GM21526 (cell line): ENCODE measurements around the gene FAM43A.
A peak's percentile ranks its signal among the peaks of the same experiment; 100 is the strongest.

Experiments used
- ATAC-seq: cut with Tn5 transposase; IDR thresholded peaks from one replicate; pipeline ENCODE4 v1.9.1; 2021; ENCODE audit warnings: moderate library complexity; ENCODE audit not compliant: unreplicated experiment, low FRiP score

The FAM43A gene, protein sequence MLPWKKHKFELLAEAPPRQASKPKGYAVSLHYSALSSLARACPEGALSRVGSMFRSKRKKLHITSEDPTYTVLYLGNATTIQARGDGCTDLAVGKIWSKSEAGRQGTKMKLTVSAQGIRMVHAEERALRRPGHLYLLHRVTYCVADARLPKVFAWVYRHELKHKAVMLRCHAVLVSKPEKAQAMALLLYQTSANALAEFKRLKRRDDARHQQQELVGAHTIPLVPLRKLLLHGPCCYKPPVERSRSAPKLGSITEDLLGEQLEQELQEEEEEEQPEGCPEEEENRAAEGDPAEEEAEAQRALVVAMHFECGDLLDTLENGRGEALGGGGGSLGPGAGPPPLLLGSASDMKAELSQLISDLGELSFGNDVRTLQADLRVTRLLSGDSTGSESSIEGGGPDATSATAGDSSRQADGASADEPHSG

DNA sequence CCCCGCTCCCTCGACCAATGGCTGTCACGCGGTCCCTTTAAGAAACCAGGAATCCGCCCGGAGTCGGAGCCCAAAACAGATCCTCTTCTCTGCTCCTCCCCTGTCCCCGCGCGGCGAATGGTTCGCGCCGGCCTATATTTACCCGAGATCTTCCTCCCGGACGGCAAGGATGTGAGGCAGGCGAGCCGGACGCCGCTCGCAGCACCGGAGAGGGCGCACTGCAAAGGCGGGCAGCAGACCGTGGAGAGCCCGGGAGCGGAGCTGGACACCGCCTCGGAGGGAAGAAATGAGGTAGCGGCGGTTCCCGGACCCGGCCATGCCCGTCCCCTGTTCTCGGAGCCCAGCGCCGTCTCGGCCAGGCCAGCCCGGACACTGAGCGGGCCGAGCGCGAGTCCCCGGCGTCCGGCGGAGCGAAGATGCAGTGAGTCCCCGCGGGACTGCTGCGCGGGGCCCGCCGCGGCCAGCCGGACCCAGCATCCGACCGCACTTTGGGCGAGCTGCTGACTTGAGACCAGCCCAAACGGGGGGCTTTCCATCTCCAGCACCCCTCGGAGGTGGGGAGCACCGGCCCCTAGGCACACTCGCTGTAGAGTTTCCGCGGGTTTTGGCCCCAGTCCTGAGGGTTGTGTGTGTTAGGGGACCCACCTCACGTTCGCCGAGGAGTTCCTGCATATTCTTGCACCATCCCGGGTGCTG lies at the start of gene FAM43A:
TSS of gene FAM43A (plus strand) at position 166 of the 696 bp plus-strand sequence. CDS start 944 bp downstream, outside the sequence.
- no peak for ATAC-seq

- no peak for ATAC-seq
Measured at GRCh38 chr3:194637066-194637465, 48.6 kb upstream of the FAM43A start.

DNA sequence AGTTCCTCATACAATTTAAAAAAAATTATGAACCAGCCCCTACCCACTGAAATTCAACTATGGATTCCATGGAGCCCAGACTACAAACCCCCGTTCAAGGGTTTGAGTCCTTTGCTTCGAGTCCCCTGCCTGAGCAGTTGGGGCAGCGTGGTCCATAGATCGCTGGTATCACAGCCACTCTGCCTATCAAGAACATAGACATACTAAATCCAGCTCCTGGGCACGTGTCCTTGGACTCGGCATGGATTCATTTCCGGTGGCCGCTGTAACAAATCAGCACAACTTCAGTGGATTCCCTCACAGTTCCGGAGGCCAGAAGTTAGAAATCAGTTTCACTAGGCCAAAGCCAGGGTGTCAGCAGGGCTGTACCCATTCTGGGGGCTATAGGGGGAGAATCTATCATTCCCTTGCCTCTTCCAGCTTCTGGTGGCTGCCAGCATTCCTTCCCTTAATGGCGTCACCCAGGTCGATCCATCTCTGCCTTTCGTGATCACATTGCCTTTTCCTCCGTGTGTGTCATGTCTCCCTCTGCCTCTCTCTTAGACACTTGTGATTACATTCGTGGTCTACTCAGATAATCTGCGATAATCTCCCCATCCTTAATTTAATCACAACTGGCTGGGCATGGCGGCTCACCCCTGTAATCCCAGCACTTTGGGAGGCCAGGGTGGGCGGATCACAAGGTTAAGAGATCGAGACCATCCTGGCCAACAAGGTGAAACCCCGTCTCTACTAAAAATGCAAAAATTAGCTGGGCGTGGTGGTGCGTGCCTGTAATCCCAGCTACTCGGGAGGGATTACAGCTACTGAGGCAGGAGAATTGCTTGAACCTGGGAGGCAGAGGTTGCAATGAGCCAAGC lies 47.9 kb upstream of the FAM43A start:
- no peak for ATAC-seq

DNA sequence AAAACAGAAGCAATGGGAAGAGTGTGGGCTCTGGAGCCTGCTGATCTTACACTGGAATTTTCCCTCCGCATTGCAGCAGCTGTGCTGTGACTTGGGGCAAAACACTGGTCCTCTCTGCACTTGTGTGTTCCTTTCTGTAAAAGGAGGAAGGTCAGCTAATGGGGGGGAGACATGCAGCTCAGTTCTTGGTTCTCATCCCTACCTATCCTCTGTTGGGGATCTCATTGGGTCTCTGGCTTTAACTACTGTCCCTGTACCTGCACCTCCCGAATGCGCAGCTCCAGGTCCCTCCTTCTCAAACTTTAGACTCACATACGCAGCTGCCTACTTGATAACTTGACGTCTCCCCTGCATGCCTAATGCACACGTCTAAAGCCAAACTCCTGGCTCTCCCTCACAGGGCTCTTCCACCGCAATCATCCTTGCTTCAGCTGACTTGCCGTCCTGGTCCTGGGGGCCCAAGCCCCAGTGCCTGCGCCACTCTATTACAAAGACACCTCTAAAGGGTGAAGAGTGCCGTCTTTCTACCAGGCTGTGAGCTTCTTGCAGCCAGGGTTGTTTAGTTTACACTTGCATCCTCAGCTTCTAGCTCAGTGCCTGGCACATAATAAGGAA lies 46.6 kb upstream of the FAM43A start:
- no peak for ATAC-seq

- ATAC-seq = no peak
Measured at GRCh38 chr3:194640829-194641228, 44.9 kb upstream of the FAM43A start.

GRCh38 chr3:194642769-194643168 lies 42.9 kb upstream of the FAM43A start:
- ATAC-seq = no peak

GRCh38 chr3:194647747-194648146 lies 37.9 kb upstream of the FAM43A start:
- ATAC-seq = no peak

DNA sequence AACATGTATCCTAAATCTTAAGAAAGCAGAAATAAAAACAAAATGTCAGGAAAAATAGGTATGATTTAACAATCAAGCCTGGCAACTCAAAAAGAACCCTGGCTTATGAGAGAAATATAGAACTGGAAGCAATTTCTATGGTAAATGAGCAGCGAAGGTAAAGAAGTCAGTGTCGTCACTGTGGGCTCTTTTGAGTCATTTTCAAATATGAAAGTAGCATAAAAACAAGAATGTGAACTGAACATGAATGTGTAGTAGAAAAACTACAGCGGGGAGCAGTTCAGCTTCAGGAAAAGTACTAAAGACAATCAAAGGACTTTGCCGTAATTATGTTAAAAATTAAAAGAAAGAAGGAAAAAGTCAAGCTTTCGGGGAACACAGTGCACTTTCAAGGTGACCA lies 31.2 kb upstream of the FAM43A start:
- no peak for ATAC-seq

- no peak for ATAC-seq
Measured at GRCh38 chr3:194657439-194657838, 28.2 kb upstream of the FAM43A start.

- no peak for ATAC-seq
Measured at GRCh38 chr3:194658477-194659242, 27.0 kb upstream of the FAM43A start.

DNA sequence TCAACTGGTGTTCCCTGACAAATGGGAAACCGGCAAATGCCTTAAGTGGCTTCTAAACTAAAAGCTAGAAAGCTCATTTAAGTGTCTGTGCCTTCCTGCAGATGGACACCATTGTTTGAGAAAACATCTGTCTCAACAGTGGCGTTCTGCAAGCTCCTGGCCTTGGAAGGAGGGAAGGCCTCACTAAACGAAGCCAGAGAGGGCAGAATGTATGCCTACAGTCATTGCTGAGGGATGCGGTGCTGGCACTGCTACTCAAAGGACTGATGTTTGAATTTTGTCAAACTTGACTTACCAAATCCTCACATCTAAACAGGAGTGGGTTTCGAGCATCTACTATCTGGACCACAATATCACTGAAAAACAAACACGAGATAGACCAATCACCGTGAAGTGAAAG lies 25.9 kb upstream of the FAM43A start:
- no peak for ATAC-seq

DNA sequence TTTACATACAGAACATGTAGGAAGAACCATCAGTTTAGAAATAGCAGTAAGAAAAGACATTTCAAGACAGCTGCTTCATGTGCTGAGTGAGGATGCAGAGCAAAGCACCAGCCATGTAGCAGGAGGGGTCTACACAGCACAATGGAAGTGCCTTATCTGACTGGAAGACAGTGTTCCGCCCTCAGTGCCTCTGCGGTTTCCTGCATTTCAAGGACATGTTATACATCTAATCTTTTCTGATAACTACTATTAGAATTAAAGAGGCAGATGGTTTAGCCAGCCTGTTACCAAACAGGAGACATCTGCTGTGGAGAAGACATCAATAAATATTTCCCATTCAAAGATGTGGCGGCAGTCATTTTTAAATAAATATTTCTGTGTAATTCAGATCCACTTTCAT lies 24.3 kb upstream of the FAM43A start:
- no peak for ATAC-seq

DNA sequence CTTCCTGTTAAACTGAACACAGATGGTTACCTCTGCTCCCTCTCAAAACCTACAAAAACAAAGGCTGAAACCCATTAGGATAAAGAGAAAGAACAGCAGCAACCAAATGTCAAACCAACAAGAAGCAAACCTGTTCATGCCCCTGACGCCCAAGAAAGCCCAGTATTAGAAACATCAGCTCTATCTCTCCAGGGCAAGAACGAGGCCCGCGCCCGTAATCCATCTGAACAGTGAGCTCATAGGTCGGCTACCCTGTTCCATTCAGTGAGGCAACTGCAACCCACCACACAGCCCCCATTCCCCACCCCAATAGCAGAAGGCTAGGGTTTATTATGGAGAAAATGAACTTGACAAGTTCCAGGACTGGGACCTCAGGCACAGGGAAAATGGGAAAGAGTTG lies 23.7 kb upstream of the FAM43A start:
- ATAC-seq = no peak

GRCh38 chr3:194664857-194665256 lies 20.8 kb upstream of the FAM43A start:
- ATAC-seq = no peak

DNA sequence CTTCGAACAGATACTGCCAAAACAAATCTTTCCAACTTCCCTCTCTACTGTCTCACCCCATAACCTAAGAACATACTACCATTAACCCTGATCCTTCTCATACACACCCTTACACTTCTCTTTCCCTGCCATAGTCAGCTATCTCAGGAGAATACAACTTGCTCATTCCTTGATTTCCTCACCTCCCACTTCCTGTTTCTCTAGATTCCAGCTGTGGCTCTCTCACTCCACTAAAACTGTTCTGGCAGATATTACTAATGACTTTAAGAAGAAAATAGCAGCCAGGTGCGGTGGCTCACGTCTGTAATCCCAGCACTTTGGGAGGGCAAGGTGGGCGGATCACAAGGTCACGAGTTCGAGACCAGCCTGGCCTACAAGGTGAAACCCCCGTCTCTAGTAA lies 18.3 kb upstream of the FAM43A start:
- no peak for ATAC-seq

DNA sequence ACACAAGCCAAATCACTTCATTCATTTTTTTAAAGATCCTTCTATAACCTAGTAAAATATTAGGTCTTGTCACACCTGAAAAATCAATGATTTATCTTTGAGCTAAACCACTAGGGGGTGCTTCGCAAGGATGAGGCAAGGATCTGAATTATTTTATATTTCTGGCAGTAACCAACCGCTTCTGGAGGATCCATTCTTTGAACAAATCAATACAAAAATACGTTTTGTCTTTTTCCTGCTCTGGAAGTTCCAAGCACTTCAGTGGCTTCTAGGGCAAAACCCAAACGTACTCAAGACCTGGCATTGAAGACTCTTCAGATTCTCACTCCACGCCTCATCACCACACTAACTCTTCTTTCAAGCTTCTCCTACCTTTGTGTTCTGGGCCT lies 14.2 kb upstream of the FAM43A start:
- peak; percentile 16 for ATAC-seq

GRCh38 chr3:194671900-194672808 lies 13.5 kb upstream of the FAM43A start, which contains the start of gene LSG1:
TSS of gene LSG1 (minus strand) at chr3:194672191. CDS start at chr3:194672162, 29 bp downstream.
- ATAC-seq = peak; percentile 80

- ATAC-seq = no peak
Measured at GRCh38 chr3:194672876-194673275, 12.8 kb upstream of the FAM43A start.

- ATAC-seq = no peak
Measured at GRCh38 chr3:194673761-194674160, 11.9 kb upstream of the FAM43A start.
